Naive thymus-derived CD4-positive, alpha-beta T cell (primary cell): ENCODE measurements around the gene AJAP1. TPM values are rescaled to one million over a fixed set of nuclear protein-coding genes. Genes with fewer than 3 reads are reported as not detected.

ENCODE experiments used
- ATAC-seq: fragments of 150-1000 bp; cut with Tn5 transposase; 2 replicates; pipeline ENCODE4 v1.10.0; 2021; ENCODE audit warnings: mild to moderate bottlenecking, moderate library complexity
- CTCF ChIA-PET: fragments of 350-600 bp; sonication (Branson Sonifier 250); formaldehyde crosslinking; loops from one replicate; lab custom pipeline; 2021; ENCODE audit warnings: antibody characterized with exemption; lab: Charles Lee
- POLR2A ChIA-PET: fragments of 350-600 bp; sonication (Branson Sonifier 250); formaldehyde crosslinking; loops from one replicate; lab custom pipeline; 2021; ENCODE audit warnings: antibody characterized with exemption, inconsistent platforms; lab: Charles Lee
- DNase-seq, 9 donors: peaks; one replicate each; pipeline versions ENCODE4 v3.0.0 to v3.0.0-alpha.2; 2020 to 2022; ENCODE audit warnings: mixed read lengths in 1 of 9
- H3K27ac ChIP-seq: one replicate; pipeline ENCODE4 v1.7.0; 2013; ENCODE audit warnings: mild to moderate bottlenecking, low read depth, low read length, moderate library complexity
- H3K27me3 ChIP-seq, 2 donors: one replicate each; pipeline ENCODE4 v1.7.0; 2013; ENCODE audit warnings: low read length in 2 of 2, mild to moderate bottlenecking in 2 of 2, moderate library complexity in 2 of 2; ENCODE audit not compliant: control insufficient read depth in 2 of 2, insufficient read depth in 2 of 2
- H3K36me3 ChIP-seq, 3 experiments: 1 replicate in 2 of 3; 2 replicates in 1 of 3; pipeline ENCODE4 v1.7.0; 2013; ENCODE audit warnings: low read length in 3 of 3, mild to moderate bottlenecking in 3 of 3, moderate library complexity in 1 of 3; ENCODE audit not compliant: insufficient read depth in 3 of 3, control insufficient read depth in 2 of 3
- H3K4me1 ChIP-seq, 2 donors: one replicate each; pipeline ENCODE4 v1.7.0; 2013; ENCODE audit warnings: low read length in 2 of 2, mild to moderate bottlenecking in 2 of 2, moderate library complexity in 1 of 2; ENCODE audit not compliant: control insufficient read depth in 2 of 2, insufficient read depth in 2 of 2
- H3K4me3 ChIP-seq: 2 replicates; pipeline ENCODE4 v1.7.0; 2013; ENCODE audit warnings: mild to moderate bottlenecking, low read length
- H3K9me3 ChIP-seq, 3 experiments: 1 replicate in 2 of 3; 2 replicates in 1 of 3; pipeline ENCODE4 v1.7.0; 2013; ENCODE audit warnings: low read length in 3 of 3; ENCODE audit not compliant: control insufficient read depth in 2 of 3
- H3K27ac Mint-ChIP-seq, 9 donors: one replicate each; pipeline ENCODE4 v1.8.0; 2020 to 2022; ENCODE audit warnings: mixed read lengths in 9 of 9, mild to moderate bottlenecking in 8 of 9, moderate library complexity in 5 of 9, inconsistent platforms in 2 of 9
- H3K27me3 Mint-ChIP-seq, 5 donors: one replicate each; pipeline ENCODE4 v1.8.0; 2021 to 2022; ENCODE audit warnings: mixed read lengths in 5 of 5, mild to moderate bottlenecking in 1 of 5
- H3K36me3 Mint-ChIP-seq, 5 donors: one replicate each; pipeline ENCODE4 v1.8.0; 2020 to 2022; ENCODE audit warnings: mixed read lengths in 5 of 5, mild to moderate bottlenecking in 3 of 5, inconsistent platforms in 1 of 5
- H3K4me1 Mint-ChIP-seq, 7 donors: one replicate each; pipeline ENCODE4 v1.8.0; 2020 to 2022; ENCODE audit warnings: mixed read lengths in 7 of 7, mild to moderate bottlenecking in 3 of 7, inconsistent platforms in 1 of 7
- H3K4me3 Mint-ChIP-seq, 10 donors: one replicate each; pipeline ENCODE4 v1.8.0; 2020 to 2022; ENCODE audit warnings: mild to moderate bottlenecking in 10 of 10, mixed read lengths in 10 of 10, moderate library complexity in 6 of 10, inconsistent platforms in 2 of 10
- H3K9me3 Mint-ChIP-seq, 11 donors: one replicate each; pipeline ENCODE4 v1.8.0; 2020 to 2022; ENCODE audit warnings: mixed read lengths in 11 of 11, mild to moderate bottlenecking in 4 of 11, inconsistent platforms in 1 of 11, moderate library complexity in 1 of 11
- intact Hi-C, 2 donors: fragments of 100-400 bp; cut with micrococcal nuclease; formaldehyde crosslinking; loops; one replicate each; pipeline ENCODE4 v1.15.1; 2023
- polyA plus RNA-seq, 2 donors: library from polyadenylated mRNA; unstranded; fragments of 300-500 nt; fragmentation: Illumina TruSeq; gene quantifications; one replicate each; pipeline ENCODE4 v1.2.3, GENCODE V29; 2021
- total RNA-seq, 6 experiments: library from RNA in 5 of 6; stranded (reverse) in 5 of 6; gene quantifications; 1 replicate in 5 of 6; 2 replicates in 1 of 6; pipeline ENCODE4 v1.2.3 and lab custom pipeline; 2021 to 2026

AJAP1 gene
- total and polyA plus RNA-seq, 7 experiments from 2014 or later: 0.09 to 2.4 (median 0.82) TPM; not detected in 1

DNA sequence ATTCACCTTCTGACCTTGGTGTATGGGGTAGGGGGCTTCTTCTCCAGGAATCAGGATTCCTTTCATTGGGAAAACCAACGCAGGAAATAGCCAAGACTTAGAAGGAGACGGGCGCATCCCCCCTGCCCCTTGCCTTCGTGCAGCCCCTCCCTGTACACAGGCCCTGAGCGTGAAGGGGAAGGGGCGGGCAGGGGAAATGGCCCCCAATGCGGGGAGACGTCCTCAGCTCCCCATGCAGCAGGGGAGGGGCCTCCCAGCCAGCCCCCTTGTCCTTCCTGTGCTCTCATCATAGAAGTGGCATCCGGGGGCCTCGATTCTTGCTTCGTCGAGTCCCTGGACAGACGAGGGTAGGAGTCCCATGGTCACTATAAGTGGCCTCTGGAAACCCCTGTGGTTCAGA lies 116.9 kb downstream of the AJAP1 start:
- CTCF ChIA-PET: no interaction called here
- no peaks in the 10 kb centered on the region for H3K9me3 ChIP-seq
- Mint-ChIP-seq H3K27ac (no peak overlapping the region), H3K36me3 (no peaks in the 10 kb centered on the region), H3K9me3 (no peaks in the 10 kb centered on the region), H3K27me3 (no peaks in the 10 kb centered on the region), H3K4me1 (no peaks in the 10 kb centered on the region), H3K4me3 (no peak overlapping the region)
- H3K4me3 ChIP-seq: no peak overlapping the region
- H3K36me3 ChIP-seq: no peaks in the 10 kb centered on the region
- H3K27me3 ChIP-seq: no peaks in the 10 kb centered on the region
- no peak for ATAC-seq
- H3K27ac ChIP-seq: no peak overlapping the region
- intact Hi-C loops: no loop called here
- POLR2A ChIA-PET: no interaction called here
- no peak for DNase-seq
- no peaks in the 10 kb centered on the region for H3K4me1 ChIP-seq

DNA sequence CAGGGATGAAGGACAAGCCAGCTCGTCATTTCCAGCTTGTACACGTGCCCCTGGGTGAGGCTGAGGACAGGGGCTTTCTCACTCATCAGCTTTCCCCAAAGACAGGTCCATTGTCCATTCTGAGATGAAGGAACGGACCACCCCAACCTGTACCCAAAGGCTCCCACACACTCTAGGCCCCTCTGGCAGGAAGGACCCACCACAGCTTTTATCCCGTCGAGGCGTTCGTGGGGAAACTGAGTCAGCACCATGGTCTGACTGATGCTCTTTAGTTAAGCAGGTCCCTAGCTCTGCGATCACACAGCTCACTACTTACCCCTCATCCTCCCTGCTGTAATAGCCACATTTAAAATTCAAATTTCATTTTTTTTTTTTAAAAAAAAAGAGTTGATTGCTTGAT lies 117.3 kb downstream of the AJAP1 start:
- H3K27me3 Mint-ChIP-seq: no peaks in the 10 kb centered on the region
- H3K4me1 ChIP-seq: no peaks in the 10 kb centered on the region
- no peaks in the 10 kb centered on the region for H3K9me3 Mint-ChIP-seq
- no peaks in the 10 kb centered on the region for H3K27me3 ChIP-seq
- no peaks in the 10 kb centered on the region for H3K36me3 ChIP-seq
- intact Hi-C loops: no loop called here
- H3K27ac Mint-ChIP-seq: no peak overlapping the region
- POLR2A ChIA-PET: no interaction called here
- no peaks in the 10 kb centered on the region for H3K4me1 Mint-ChIP-seq
- H3K36me3 Mint-ChIP-seq: no peaks in the 10 kb centered on the region
- H3K4me3 Mint-ChIP-seq: no peak overlapping the region
- CTCF ChIA-PET: interaction anchor here (0.7 kb wide), 1 partner anchor 710 kb away, joined by 3 read pairs; no protein-coding TSS in a partner anchor
- DNase-seq (no peak), ATAC-seq (no peak)
- no peak overlapping the region for H3K27ac ChIP-seq
- H3K4me3 ChIP-seq: no peak overlapping the region
- no peaks in the 10 kb centered on the region for H3K9me3 ChIP-seq

DNA sequence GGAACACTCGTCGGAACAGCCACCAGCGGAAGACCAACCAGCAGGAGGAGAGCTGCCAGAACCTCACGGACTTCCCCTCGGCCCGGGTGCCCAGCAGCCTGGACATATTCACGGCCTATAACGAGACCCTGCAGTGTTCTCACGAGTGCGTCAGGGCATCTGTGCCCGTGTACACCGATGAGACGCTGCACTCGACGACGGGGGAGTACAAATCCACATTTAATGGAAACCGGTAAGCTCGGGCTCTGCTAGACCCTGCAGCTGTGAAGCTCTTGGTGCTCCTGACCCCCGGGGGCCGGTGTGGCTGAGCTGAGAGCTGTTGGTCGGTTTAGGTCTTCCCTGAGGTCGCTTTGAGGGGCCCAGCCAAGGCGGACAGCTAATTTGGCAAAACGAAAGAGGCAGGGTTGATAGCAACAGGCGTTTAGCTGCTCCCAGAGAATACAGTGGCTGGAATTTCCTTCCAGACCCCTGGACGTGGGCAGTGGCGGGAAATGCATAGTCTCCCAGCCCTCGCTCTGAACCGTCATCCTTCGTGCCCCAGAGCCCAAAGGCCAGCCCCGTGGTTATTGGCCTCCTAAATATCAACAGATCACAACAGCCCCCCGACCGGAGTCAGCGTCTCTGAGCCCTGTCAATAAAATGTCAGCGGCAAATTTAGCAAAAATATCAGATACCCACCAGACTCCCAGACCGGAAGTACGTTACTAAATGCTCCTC lies 118.0 kb downstream of the AJAP1 start:
- no peaks in the 10 kb centered on the region for H3K36me3 ChIP-seq
- H3K9me3 ChIP-seq: no peaks in the 10 kb centered on the region
- H3K4me3 Mint-ChIP-seq: no peak overlapping the region
- H3K4me3 ChIP-seq: no peak overlapping the region
- ChIA-PET POLR2A (no interaction called here), CTCF (interaction anchor here (0.7 kb wide), 1 partner anchor 710 kb away, joined by 3 read pairs; no protein-coding TSS in a partner anchor)
- DNase-seq (no peak), ATAC-seq (no peak)
- no peaks in the 10 kb centered on the region for H3K36me3 Mint-ChIP-seq
- no peaks in the 10 kb centered on the region for H3K4me1 ChIP-seq
- no peaks in the 10 kb centered on the region for H3K4me1 Mint-ChIP-seq
- intact Hi-C loops: no loop called here
- H3K27me3 Mint-ChIP-seq: no peaks in the 10 kb centered on the region
- H3K27me3 ChIP-seq: no peaks in the 10 kb centered on the region
- H3K27ac ChIP-seq: no peak overlapping the region
- H3K9me3 Mint-ChIP-seq: no peaks in the 10 kb centered on the region
- no peak overlapping the region for H3K27ac Mint-ChIP-seq

DNA sequence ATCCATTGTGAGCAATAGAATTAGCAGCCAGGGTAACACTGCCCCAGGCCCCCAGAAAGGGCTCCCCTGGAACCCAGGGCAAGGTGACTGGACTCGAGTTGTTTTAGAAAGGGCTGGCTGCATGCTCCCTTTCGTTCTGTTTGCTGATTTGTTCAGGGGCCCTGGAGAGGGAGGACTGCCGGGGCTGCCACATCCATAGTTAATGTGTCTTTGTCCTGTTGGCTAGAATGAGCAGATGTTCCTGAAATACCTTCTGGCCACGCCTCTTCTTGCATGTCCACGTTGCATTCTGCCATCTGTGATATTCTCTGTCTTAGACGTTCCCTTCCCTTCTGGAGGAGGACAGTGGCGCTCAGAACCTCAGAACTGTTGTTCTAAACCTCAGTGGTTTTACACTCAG lies 118.8 kb downstream of the AJAP1 start:
- DNase-seq (no peak), ATAC-seq (no peak)
- ChIA-PET POLR2A (no interaction called here), CTCF (no interaction called here)
- intact Hi-C loops: no loop called here
- H3K36me3 Mint-ChIP-seq: no peaks in the 10 kb centered on the region
- Histone ChIP-seq H3K27me3 (no peaks in the 10 kb centered on the region), H3K36me3 (no peaks in the 10 kb centered on the region), H3K4me1 (no peaks in the 10 kb centered on the region), H3K27ac (no peak overlapping the region), H3K4me3 (no peak overlapping the region), H3K9me3 (no peaks in the 10 kb centered on the region)
- H3K27me3 Mint-ChIP-seq: no peaks in the 10 kb centered on the region
- H3K27ac Mint-ChIP-seq: no peak overlapping the region
- H3K4me1 Mint-ChIP-seq: no peaks in the 10 kb centered on the region
- H3K9me3 Mint-ChIP-seq: no peaks in the 10 kb centered on the region
- H3K4me3 Mint-ChIP-seq: no peak overlapping the region

DNA sequence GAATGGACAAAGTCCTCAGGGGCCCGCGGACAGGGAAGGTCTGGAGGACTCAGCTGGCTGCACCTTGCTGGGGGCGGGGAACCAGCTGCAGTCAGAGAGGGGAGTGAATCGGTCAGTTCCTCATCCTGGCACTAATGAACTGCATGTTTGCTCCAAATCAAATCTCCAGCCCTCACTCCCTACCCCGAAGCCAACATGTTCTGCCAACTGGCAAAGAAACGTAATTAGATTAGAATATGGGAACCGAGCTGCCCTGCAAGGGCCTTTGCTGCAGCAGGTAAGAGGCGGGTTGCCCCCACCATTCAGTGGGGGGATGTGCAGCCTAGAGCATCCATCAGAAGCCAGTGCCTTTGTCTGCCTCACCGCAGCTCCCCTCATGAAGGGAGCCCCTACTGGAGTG lies 121.1 kb downstream of the AJAP1 start:
- no peak overlapping the region for H3K27ac Mint-ChIP-seq
- no peaks in the 10 kb centered on the region for H3K9me3 Mint-ChIP-seq
- H3K4me3 Mint-ChIP-seq: no peak overlapping the region
- DNase-seq (no peak), ATAC-seq (no peak)
- no peaks in the 10 kb centered on the region for H3K4me1 Mint-ChIP-seq
- no peaks in the 10 kb centered on the region for H3K27me3 Mint-ChIP-seq
- Histone ChIP-seq H3K27me3 (no peaks in the 10 kb centered on the region), H3K9me3 (no peaks in the 10 kb centered on the region), H3K27ac (no peak overlapping the region), H3K4me3 (no peak overlapping the region), H3K4me1 (no peaks in the 10 kb centered on the region), H3K36me3 (no peaks in the 10 kb centered on the region)
- CTCF ChIA-PET: no interaction called here
- POLR2A ChIA-PET: no interaction called here
- intact Hi-C loops: no loop called here
- H3K36me3 Mint-ChIP-seq: no peaks in the 10 kb centered on the region

DNA sequence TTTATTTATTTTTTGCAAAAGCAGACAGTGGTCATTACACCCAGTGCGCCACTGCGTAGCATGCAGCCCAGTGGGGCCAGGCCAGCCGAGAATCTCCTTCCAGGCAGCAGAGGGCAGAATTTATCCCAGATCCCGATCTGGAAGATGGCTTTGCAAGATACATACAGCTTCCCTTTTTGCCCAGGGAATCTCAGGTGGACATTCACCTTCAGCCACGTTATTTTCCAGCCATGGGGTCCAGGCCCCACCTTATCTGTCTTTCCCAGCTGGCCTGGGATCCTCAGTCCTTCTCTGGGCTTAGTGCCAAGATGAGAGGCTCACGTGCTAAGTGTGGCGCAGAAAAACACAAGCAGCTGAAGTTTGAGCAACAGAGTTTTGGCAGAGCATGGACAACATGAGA lies 123.6 kb downstream of the AJAP1 start:
- DNase-seq (no peak), ATAC-seq (no peak)
- intact Hi-C loops: no loop called here
- H3K4me1 ChIP-seq: no peaks in the 10 kb centered on the region
- no peaks in the 10 kb centered on the region for H3K36me3 Mint-ChIP-seq
- no peak overlapping the region for H3K27ac Mint-ChIP-seq
- ChIA-PET POLR2A (interaction anchor here (0.6 kb wide), 1 partner anchor 667 kb away, joined by 3 read pairs; no protein-coding TSS in a partner anchor), CTCF (no interaction called here)
- H3K27me3 Mint-ChIP-seq: no peaks in the 10 kb centered on the region
- no peak overlapping the region for H3K27ac ChIP-seq
- H3K9me3 ChIP-seq: no peaks in the 10 kb centered on the region
- no peak overlapping the region for H3K4me3 ChIP-seq
- H3K36me3 ChIP-seq: no peaks in the 10 kb centered on the region
- no peaks in the 10 kb centered on the region for H3K9me3 Mint-ChIP-seq
- no peak overlapping the region for H3K4me3 Mint-ChIP-seq
- H3K4me1 Mint-ChIP-seq: no peaks in the 10 kb centered on the region
- H3K27me3 ChIP-seq: no peaks in the 10 kb centered on the region

DNA sequence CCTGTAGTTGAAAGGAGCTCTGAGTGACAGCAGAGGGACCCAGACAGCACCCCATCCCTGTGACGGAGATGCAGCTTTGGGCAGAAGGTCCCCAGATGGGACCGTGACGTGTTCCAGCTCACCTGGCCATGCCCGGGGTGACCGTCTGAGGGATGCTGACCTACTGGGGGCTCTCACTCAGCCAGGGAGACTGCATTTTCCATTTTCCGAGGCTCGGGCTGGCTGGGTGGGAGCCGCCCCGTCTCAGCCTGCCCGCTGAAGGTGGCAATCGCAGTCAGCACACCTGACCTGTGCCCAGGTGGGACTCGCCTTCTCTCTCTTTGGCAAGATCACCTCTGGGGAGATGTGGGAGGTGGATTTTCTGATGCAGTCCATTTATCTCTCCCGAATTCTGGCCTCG lies 127.2 kb downstream of the AJAP1 start:
- Histone ChIP-seq H3K4me1 (no peaks in the 10 kb centered on the region), H3K27ac (no peak overlapping the region), H3K36me3 (no peaks in the 10 kb centered on the region), H3K4me3 (no peak overlapping the region), H3K9me3 (no peaks in the 10 kb centered on the region), H3K27me3 (no peaks in the 10 kb centered on the region)
- H3K4me1 Mint-ChIP-seq: no peaks in the 10 kb centered on the region
- intact Hi-C loops: no loop called here
- H3K36me3 Mint-ChIP-seq: no peaks in the 10 kb centered on the region
- DNase-seq (no peak), ATAC-seq (no peak)
- H3K27ac Mint-ChIP-seq: no peak overlapping the region
- H3K27me3 Mint-ChIP-seq: peaks cover 0 to 3% (median 0%) of the 10 kb centered on the region in 5 donors
- POLR2A ChIA-PET: no interaction called here
- no peak overlapping the region for H3K4me3 Mint-ChIP-seq
- CTCF ChIA-PET: no interaction called here
- H3K9me3 Mint-ChIP-seq: no peaks in the 10 kb centered on the region
